ENCODE data around the gene RNH1.

DNA sequence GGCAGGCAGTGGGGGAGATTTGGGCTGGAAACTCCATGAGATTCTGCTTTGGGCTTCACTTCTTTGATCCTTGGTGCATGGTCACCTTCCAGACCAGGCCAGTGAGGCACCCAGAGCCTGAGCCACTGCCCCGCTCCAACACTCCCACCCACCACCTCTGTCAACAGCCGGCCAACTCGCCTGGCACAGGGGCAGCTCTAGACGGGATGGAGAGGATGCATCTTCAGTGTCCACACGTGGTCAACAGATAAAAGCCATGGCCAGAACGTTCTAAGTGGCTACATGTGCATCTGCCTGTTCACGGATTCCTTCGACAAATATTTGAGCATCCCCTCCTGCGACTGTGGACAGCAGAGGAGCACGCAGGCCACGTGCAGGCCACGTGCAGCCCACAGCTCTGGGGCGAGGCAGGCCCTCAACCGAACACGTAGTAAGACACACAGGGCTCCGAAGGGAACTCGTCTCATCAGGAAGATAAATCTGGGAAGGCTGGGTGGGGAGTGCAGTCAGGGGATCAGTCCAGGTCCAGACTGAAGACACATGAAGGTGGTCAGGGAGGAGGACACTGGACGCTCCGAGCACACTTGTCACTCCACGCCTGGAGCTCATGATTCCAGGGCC lies 31.5 kb upstream of the RNH1 start:
- no peak for TF ChIP-seq POLR2A (IDR thresholded peaks at IDR 0.05)
- TF ChIP-seq, protein P1, sequence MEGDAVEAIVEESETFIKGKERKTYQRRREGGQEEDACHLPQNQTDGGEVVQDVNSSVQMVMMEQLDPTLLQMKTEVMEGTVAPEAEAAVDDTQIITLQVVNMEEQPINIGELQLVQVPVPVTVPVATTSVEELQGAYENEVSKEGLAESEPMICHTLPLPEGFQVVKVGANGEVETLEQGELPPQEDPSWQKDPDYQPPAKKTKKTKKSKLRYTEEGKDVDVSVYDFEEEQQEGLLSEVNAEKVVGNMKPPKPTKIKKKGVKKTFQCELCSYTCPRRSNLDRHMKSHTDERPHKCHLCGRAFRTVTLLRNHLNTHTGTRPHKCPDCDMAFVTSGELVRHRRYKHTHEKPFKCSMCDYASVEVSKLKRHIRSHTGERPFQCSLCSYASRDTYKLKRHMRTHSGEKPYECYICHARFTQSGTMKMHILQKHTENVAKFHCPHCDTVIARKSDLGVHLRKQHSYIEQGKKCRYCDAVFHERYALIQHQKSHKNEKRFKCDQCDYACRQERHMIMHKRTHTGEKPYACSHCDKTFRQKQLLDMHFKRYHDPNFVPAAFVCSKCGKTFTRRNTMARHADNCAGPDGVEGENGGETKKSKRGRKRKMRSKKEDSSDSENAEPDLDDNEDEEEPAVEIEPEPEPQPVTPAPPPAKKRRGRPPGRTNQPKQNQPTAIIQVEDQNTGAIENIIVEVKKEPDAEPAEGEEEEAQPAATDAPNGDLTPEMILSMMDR (IDR thresholded peaks at IDR 0.05 in 4 of 5, conservative IDR thresholded peaks at IDR 0.05 in 1 of 5) = no peak
